GM12891 (cell line): ENCODE results near the gene PGK1.

Experiments used
- POLR2A ChIP-seq: IDR thresholded peaks from 2 replicates; pipeline ENCODE4 v1.6.1; 2011; ENCODE audit warnings: low read depth, low read length, control low read depth
- POLR2AphosphoS5 ChIP-seq: IDR thresholded peaks from 2 replicates; pipeline ENCODE4 v1.6.1; 2011; ENCODE audit warnings: low read depth, low read length, control low read depth
- TAF1 ChIP-seq: IDR thresholded peaks from 2 replicates; pipeline ENCODE4 v1.6.1; 2011; ENCODE audit warnings: low read depth, low read length, control low read depth

DNA sequence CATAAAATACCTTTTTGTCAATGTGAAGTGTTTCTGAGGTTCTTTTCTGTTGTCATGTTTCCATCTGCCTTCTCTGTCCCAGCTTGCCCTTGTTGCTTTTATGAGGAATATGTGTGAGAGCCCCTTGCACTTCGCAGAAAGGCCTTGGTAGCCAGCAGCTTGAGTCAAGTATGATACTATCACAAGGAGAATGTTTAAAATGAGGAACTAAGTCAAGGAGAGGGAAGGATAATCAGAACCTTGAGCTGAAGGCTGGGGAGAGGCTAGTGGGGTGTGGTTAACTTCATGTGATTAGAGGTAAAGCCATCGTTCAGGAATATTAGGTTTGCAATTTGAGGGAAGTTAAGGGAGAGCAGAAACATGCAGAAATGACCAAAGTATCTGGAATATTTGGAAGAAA, 12.7 kb downstream of the PGK1 start:
- TF ChIP-seq POLR2A (no peak), POLR2AphosphoS5 (no peak), TAF1 (no peak)
